CD4-positive, alpha-beta T cell treated with Interleukin-17A for 4 hours (primary cell): ENCODE measurements around the gene OCA2.
"Not testable (repeated sequence)": the region's sequence is repeated elsewhere in the genome, so short reads cannot be mapped to it uniquely, and the experiment has no call there.

Experiments used
- DNase-seq: peaks from one replicate; pipeline ENCODE4 v3.0.0-alpha.2; 2020; ENCODE audit warnings: mixed read lengths

The OCA2 gene

DNA sequence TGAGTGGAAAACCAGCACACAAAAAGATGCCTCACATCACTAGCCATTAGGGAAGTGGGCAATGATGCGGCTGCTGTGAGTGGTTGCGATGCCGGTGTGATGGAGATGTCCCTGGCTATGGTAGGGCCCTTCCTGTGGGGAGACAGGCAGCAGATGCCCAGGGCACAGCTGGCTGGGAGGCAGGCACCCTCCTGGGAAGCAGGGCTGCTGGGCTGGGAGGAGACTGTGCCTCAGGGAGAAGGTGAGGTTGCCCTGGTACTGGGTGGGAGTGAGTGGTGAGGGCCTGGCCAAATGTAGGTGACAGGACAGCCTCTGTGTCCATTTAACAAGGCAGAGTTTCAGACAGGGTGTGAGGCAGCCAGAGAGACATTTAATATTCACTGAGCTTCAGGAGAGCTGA is 335.6 kb downstream of the OCA2 start:
- DNase-seq = no peak

DNA sequence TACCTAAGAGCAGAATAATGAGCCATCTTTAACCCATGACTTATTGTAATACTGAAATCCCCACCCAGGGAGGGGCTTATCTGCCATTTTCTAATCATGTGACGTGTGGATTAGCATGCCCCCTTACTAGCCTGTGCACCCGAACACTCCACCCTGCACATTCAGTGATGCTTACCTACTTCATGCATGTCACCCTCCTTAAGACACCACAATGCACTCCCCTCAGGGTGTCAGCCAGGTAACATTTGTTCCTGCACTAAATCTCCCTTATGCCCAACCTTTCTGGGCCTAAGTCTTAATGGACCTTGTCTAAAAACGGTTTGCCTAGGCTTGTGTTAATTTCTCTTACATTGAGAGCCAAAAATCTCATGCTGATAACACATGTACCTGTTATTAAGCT is 336.6 kb downstream of the OCA2 start:
- no peak for DNase-seq

DNA sequence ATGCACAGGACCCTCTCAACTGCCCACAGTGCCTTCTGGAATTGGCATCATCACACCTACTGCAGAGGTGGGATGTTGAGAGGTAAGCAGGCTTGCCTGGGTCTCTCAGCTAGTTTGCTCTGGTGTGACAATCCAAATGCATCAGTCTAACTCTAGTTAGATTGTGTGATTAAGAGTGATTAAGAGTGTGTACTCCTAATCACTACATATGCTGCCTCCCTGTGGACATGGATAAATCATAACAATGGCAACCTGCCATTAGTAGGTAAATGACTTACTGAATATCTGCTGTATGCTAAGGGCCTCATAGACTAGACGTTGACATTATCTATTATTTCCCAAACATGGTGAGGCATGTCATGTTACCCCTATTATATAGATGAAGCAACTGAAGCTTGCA is 342.1 kb downstream of the OCA2 start:
- DNase-seq = no peak

DNA sequence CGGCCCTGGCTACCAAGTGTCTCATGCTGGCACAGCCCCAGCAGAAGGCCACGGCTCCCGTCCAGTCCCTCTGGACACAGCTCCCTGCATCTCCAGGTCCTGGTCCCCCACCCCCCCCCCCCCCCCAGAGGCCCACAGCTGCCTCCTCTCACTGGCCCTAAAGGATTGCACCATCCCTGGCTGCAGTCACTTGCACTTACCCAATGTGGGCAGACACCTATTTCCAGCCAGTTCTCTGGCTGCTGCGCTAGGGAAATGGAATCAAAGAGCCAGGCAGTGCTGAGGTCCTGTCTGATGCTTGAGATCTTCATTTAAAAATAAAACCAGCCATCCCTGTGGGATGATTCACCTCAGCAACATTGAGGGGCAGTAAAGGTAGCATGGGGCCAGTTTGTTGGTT is 346.4 kb downstream of the OCA2 start:
- DNase-seq = no peak

DNA sequence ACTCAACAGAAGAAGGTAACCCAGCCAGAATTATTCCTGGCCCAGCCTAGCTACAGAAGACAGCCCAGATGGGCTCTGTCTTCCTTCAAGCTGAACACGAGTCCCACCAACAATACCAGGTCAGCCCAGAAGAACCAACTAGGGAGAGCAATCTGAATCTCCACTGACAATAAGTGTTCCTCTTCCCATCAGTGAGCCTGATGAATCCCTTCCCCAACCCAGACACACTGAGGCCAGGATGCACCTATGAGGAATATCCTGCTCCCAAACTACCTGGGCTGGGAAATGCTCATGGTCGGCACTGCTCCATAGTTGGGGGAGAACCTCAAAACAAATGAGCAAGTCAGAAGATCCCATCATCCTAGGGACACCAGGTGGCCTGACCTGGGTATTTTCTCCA is 351.1 kb downstream of the OCA2 start:
- no peak for DNase-seq

DNA sequence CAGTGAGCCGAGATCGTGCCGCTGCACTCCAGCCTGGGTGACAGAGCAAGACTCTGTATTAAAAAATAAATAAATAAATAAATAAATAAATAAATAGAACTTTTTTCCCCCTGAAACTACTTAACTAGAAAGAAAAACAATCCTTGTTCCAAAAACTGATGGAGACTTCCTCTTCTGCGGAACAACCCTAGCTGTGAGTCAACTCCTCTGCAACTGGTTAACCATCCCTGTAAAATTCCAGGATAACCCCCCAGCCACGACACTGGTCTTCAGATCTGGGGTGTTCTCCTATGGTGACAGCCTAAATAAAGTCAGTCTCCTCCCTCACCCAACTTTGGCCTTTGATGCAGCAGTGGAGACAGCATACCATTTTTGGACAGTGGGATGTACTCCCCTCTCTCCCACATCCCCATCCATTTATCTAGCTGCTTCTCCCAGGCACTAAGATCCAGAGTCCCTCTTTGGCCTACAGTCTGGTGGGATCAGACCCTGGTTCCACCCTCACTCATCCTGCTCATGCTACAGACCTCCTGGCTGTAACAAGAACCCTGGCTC is 352.6 kb downstream of the OCA2 start:
- DNase-seq = no peak

DNA sequence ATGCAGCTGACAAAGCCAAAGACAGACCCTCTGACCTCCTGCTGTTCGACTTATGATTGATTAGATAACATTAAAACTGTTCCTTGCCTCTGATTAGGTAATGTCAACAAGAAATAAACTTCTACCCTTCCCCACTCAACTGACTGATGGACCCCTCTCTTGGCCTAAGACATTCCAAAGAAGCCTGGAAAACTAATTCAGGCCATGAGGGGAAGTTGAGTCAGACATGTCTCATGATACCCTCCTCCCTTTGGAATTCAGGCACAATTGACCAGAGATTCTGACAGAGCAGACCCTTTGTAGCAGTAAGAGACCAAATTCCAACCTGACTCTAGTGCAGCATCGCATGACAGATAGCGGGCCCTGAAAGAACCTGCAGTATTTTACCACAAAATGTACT is 354.5 kb downstream of the OCA2 start:
- DNase-seq = no peak

DNA sequence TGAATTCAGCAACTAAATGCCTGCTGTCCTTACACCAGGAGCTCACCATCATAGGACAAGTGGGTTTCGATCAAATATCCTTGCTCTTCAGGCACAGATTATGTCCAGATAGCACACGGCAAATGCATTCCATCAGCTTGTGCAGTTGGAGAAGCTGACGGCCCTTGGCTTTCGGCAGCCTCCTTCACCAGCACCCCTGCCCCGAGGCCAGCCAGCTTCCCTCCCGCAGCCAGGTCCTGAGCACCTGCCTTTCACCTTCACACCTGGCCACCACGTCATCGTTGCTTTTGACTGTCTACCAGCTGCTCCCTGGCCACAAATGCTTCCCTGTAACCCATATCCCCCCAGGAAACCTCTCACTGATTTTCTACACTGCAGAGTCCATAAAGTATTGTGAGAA is 355.5 kb downstream of the OCA2 start:
- no peak for DNase-seq

DNA sequence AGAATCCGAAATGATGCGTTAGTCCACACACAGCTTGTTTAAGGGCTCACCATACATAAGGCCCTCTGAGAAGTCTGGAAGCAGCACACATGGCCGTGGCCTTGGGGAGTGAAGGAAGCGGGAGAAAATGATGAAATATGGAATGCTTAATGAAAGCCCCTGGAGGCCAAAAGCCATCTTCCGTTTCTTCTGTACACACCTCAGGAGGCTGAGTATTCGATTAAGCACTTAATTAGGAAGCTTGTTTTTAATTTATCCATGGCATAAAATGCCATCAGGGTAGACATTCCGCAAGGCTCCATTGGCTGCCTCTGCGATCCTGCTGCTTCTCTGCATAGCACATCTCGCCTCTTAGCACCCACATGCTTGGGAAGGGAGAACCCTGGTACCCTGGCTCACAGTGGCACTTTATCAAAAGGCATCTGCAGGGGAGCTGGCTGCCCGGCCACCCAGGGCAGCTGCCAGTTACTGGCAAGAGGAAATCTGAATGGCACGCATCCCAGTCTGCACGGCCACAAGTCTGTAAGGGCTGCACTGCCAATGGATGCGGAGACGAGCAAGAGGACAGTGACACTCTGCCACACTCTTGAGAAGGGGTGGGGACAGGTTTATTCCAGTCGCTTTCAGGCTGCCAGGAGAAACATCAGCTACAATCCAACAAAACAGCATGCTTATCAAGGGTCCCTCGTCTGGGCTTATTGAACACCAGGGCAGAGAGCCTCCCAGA is 356.2 kb downstream of the OCA2 start:
- no peak for DNase-seq

DNA sequence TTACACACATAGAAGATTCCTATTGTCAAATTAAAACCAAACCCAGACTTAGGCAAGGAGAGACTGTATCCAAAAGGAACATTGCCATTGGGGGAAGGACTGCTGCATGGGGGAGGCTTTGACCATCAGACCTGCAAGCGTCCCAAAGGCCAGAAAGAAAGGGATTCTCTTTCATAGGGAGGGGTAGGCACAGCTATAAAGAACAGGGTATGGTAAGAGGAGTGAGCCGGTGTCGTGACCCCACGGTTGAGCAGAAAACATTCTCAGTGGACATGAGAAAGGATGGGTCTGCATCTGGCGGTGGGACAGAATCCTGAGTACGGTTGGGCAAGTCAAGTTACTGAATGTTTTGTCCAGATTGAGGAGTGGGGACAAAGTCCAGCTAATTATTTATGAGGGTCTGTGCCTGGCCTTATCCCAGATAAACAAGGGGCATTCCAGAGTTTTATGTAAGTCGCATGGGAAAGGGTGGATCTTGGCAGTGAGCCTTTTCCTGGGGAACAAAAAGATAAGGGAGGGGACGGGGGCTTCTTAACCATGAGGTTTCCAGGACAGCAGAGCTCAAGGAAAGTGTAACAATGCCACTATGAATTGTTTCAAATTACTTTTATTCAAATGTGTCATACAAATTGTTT is 357.8 kb downstream of the OCA2 start:
- no peak for DNase-seq

DNA sequence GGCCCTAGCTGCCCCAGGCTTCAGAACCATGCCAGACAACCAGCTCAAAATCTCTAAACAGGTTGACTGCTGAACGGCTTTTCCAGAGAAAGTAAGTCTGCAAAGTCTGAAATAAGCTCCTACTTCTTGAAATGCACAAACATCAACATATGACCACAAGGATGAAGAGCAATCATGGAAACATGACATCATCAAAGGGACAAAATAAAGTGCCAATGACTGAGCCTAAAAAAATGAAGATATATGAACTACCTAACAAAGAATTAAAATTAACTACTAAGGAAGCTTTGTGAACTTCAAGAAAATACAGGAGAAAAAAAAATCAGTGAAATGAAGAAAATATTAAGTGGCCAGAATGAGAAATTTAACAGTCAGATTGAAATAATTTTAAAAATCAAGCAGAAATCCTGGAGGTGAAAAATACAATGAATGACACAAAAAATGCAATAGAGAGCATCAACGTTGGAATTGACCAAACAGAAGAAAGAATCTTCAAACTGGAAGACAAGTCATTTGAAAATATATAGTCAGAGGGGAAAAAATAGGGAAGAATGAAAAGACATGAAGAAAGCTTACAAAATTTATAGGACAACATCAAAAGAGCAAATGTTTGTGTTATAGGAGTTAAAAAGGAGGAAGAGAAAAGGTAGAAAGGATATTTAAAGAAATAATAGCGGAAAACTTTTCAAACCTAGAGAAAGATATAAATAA is 364.2 kb downstream of the OCA2 start:
- DNase-seq = no peak

DNA sequence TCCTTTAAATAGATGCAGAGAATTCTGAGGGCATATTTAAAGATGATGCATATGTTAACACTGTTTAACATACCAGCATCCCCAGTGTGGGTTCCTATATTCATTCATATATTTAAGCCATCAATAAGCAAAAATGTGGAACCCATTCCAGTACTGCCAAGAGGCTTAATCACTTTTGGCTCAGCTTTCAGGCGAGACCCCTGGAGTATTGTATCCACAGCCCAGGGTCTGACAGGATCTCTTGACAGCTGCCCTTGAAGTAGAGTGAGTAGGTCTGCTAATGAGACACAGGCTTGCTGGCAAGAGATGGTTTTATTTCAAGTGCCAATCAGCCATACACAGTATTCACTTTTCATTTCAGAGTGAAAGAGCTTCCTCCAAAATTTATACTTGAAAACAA is 367.3 kb downstream of the OCA2 start:
- no peak for DNase-seq

DNA sequence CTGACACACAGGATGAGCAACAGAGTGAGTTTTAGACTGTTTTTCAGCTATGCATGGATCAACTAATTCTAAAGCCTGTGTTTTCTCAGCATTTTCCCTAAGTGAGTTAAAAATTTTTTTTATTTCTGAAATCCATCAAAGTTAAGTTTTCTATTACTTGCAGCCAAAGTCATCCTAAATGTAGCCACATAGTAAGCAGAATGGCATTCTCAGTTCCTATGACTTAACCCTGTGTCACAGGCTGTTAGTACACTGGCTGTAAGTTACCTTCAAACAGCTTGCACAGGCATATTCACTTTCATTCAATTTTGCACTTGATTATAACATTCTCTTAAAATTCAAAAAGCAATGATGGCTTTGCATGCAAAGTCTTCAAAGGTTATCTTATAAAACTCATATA is 368.2 kb downstream of the OCA2 start:
- no peak for DNase-seq

DNA sequence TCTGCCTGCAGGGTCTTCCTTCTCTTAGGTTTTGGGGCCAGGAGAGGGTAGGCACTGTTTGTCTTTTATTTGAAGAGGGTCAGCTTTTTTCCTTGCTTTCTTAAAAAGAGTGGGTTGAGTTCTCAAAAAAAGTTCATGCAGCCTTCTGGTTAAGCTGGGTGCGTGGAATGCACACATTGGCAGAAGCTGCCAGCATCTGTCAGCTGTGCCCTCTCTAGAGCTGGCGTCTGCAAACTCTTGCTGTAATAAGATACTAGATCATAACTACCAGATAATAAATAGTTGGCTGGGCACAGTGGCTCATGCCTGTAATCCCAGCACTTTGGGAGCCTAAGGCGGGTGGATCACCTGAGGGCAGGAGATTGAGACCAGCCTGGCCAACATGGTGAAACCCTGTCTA is 373.4 kb downstream of the OCA2 start:
- no peak for DNase-seq

DNA sequence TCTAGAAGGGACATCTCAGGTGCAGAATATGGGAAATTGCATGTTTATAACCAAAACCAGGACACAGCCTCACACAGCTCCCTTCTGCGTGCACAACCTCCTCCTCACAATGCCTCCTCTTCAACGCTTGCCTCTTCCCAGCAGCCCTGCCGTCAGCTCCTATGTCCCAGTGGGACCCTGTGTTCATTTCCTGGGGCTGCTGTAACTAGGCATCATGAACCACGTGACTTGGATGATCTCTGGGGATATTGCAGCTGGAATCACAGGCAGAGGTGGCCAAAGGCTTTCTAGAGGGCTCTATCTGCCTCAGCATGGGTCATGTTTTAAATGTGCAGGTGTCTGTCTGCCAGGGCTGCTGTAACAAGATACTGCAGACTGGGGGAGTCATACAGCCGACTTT is 375.3 kb downstream of the OCA2 start:
- DNase-seq = no peak

DNA sequence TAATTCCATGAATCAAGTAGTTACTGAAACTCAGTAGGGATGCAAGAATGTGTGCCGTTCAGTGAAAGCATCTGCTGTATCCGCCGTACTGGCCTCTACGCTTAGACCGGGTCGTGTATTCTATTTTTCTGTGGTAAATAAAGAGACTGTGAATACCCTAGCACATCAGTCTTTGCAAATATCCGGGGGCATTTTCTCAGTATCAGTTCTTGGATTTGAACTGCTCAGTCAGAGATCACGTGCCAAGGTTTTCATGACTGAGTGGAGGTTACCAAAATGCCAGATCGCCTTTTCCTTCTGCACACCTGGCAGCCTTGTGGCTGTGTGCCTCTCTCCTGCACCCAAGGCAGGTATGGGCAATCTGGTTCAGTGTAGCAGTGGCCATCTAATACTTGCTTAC is 377.0 kb downstream of the OCA2 start:
- DNase-seq = no peak

DNA sequence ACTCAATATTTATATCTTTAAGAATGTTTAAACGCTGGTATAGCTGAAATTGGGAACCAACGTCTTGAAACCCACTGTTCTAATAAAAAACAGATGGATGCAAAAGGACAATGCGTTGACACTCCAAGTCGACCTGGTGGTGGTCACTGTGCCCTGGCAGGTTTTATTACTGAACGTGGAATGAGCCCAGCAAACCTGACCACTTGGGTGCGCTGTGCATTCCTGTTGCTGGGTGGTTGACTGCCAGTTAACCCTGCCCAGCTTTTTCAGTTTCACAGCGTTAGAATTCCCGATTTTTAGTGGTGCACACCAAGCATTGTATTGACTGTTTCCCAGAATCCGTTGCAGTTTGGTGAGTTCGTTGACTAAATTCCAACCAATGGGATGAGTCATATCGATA is 384.4 kb downstream of the OCA2 start:
- DNase-seq = no peak

DNA sequence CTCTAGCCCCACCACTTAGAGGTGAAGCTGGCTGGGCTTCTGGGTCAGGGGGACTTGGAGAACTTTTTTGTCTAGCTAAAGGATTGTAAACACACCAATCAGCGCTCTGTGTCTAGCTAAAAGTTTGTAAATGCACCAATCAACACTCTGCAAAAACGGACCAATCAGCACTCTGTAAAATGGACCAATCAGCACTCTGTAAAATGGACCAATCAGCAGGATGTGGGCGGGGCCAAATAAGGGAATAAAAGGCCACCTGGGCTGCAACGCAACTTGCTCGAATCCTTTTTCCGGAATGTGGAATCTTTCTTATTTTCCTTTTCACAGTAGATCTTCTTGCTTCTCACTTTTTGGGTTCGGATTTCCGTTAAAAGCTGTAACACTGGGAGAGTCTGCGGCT is 385.3 kb downstream of the OCA2 start:
- not testable (repeated sequence) for DNase-seq

DNA sequence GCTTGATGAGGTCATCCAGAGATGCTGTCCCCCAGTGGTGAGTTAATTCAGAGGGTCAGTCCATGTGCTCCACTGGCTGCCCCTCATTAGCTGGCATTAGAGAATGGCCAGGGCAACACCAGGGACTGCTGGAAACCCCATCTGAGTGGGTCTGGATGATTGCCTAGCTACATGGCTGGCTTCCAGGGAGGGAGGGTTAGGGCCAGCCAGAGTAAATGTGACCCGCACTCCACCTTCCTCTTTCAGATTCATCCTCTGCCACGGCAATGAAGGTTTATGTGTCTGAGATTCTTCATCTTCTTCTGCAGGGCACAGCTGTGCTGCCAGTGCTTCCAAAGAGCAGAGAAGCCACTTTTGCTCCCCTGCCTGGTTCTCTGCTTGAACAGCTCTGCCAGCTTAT is 391.9 kb downstream of the OCA2 start:
- no peak for DNase-seq

DNA sequence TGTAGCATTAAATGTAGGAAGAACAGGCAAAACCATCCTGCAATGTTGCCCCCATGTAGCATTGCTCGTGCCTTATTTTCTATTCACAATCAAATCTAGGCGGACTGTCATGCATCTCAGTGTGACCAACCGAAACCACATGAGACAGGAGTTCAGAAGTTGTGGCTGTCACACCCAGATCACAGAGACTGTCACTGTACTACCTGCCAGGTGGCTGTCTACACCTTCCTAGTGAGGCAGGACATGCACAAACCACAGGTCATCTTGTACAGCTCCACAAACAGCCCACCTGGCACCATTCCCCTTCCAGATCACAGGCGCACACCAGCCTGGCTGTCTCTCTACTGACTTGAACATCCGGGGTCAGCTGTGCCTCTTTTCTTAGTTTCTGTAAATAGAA is 392.8 kb downstream of the OCA2 start:
- DNase-seq = no peak

DNA sequence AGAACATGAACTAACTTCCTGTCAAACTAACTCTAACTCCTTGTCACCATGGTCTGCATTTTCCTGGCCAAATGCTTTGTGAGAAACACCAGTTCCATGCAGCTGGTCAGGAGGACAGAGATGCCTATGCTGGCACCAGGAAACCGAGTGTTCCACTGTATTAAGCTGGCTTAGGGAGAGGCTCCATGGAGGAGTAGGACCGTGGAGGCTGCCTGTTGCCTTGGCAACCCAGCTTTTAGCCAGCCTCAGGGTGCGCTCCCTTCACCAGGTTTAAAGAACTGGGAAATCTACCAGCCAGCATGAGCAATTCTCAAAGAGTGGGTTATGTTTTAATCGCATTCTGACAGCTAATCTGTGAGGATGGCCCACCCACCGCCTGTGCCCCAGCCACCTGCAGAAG is 394.1 kb downstream of the OCA2 start:
- no peak for DNase-seq
